ENCODE results near the gene ATXN7. TPM values are rescaled to one million over a fixed set of nuclear protein-coding genes. Genes with fewer than 3 reads are reported as not detected.

Gene ATXN7
- total and polyA plus RNA-seq, 4 donors, result 2.8 to 13.6 (median 5.6) TPM

DNA sequence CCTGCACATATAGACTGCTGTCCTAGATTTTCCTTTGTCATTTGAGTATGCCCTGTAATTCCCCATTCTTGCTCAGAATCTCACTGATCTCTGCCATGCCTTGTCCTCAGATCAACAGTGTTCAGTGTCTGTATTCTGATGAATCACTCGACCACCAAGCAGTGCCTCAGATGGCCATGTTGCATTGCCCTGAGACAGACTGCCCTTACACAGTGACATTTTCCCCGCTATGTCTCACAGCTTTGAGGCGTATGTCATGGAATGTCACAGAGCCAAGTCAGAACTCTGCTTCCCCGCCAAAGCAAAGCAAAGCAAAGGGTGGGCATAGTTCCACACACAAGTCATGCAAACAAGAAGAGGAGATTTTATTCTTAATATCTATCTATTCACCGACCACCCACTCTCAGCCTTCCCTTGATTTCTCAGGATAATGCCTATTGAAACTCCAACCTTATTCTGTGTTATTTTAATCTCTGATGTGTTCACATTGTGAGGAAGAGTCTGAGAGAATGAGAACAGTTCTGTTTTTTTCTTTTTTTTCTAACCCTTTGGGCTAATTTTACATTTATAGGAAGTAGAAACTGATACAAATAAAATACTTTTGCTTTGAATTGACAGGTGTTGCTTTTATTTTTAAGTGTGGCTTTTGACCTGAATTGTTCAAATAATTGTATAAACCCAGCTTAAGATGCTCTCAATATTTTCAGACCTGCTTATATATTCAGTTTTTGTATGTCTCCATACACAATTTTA is 176.5 kb downstream of the ATXN7 start:
- Histone ChIP-seq H3K4me1 (ENCODE audit: control insufficient read depth in 4 of 4, insufficient read depth in 4 of 4, low read length in 3 of 4) (no peaks in the 10 kb centered on the region), H3K27ac (ENCODE audit: low read depth in 1 of 2, low read length in 2 of 2) (no peak overlapping the region), H3K36me3 (ENCODE audit: control insufficient read depth in 4 of 4, insufficient read depth in 3 of 4, low read depth in 1 of 4, low read length in 3 of 4) (no peaks in the 10 kb centered on the region), H3K4me3 (ENCODE audit: low read depth in 1 of 3, low read length in 3 of 3) (no peak overlapping the region), H3K27me3 (ENCODE audit: control insufficient read depth in 4 of 4, insufficient read depth in 4 of 4, low read length in 3 of 4) (peaks cover 0 to 4% (median 2%) of the 10 kb centered on the region in 4 donors), H3K9me3 (ENCODE audit: control insufficient read depth in 4 of 4, low read length in 3 of 4) (peaks cover 0 to 5% (median 0%) of the 10 kb centered on the region in 4 donors), H3K9ac (ENCODE audit: low read depth in 1 of 2, low read length in 2 of 2) (no peak overlapping the region)
- TF ChIP-seq FOXA2 (IDR thresholded peaks at IDR 0.05), result no peak
- TF ChIP-seq SP1 (IDR thresholded peaks at IDR 0.05), result no peak
- no peak for TF ChIP-seq ATF3 (IDR thresholded peaks at IDR 0.05)
- no peak for TF ChIP-seq GABPA (IDR thresholded peaks at IDR 0.05 in 1 of 2, conservative IDR thresholded peaks at IDR 0.05 in 1 of 2)
- TF ChIP-seq REST (IDR thresholded peaks at IDR 0.05), result no peak
- TF ChIP-seq NR2F2 (IDR thresholded peaks at IDR 0.05), result no peak
- TF ChIP-seq JUND (IDR thresholded peaks at IDR 0.05), result no peak
- TF ChIP-seq HNF4G (IDR thresholded peaks at IDR 0.05), result no peak
- no peak for TF ChIP-seq RXRA (IDR thresholded peaks at IDR 0.05)
- no peak for TF ChIP-seq EGR1 (IDR thresholded peaks at IDR 0.05; ENCODE audit: low read depth in 2 of 2)
- no peak for TF ChIP-seq TAF1 (conservative IDR thresholded peaks at IDR 0.05)
- TF ChIP-seq, protein P1, sequence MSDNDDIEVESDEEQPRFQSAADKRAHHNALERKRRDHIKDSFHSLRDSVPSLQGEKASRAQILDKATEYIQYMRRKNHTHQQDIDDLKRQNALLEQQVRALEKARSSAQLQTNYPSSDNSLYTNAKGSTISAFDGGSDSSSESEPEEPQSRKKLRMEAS (IDR thresholded peaks at IDR 0.05), result no peak
- TF ChIP-seq ZBTB33 (IDR thresholded peaks at IDR 0.05), result no peak
- no peak for TF ChIP-seq HNF4A (conservative IDR thresholded peaks at IDR 0.05)
- TF ChIP-seq FOXA1 (IDR thresholded peaks at IDR 0.05), result no peak
- TF ChIP-seq RAD21 (IDR thresholded peaks at IDR 0.05), result no peak
- no peak for TF ChIP-seq CTCF (IDR thresholded peaks at IDR 0.05; ENCODE audit: low read depth, low read length, missing input control)
- TF ChIP-seq YY1 (IDR thresholded peaks at IDR 0.05), result no peak
- no peak for DNase-seq (ENCODE audit: low spot score)
- 74% methylated on average over 5 of the region's 5 CpGs for WGBS

All from liver (tissue), 9 donors.